Osteocyte (in vitro differentiated cells): ENCODE results near the gene ATP8A2. TPM values are rescaled to one million over a fixed set of nuclear protein-coding genes. Genes with fewer than 3 reads are reported as not detected.

Experiments
- DNase-seq: peaks from one replicate; pipeline ENCODE4 v3.0.0; 2021; ENCODE audit warnings: mixed read lengths; ENCODE audit not compliant: unreplicated experiment; ENCODE audit errors: extremely low spot score
- H3K27ac Mint-ChIP-seq: one replicate; pipeline ENCODE4 v1.8.0; 2021; ENCODE audit warnings: mild to moderate bottlenecking, mixed read lengths; ENCODE audit not compliant: unreplicated experiment
- H3K27me3 Mint-ChIP-seq: one replicate; pipeline ENCODE4 v1.8.0; 2021; ENCODE audit warnings: mixed read lengths; ENCODE audit not compliant: unreplicated experiment
- H3K36me3 Mint-ChIP-seq: one replicate; pipeline ENCODE4 v1.8.0; 2021; ENCODE audit warnings: mixed read lengths; ENCODE audit not compliant: unreplicated experiment
- H3K4me1 Mint-ChIP-seq: one replicate; pipeline ENCODE4 v1.8.0; 2021; ENCODE audit warnings: mixed read lengths; ENCODE audit not compliant: unreplicated experiment
- H3K4me3 Mint-ChIP-seq: one replicate; pipeline ENCODE4 v1.8.0; 2021; ENCODE audit warnings: mild to moderate bottlenecking, moderate library complexity, mixed read lengths; ENCODE audit not compliant: unreplicated experiment
- H3K9me3 Mint-ChIP-seq: one replicate; pipeline ENCODE4 v1.8.0; 2021; ENCODE audit warnings: mixed read lengths; ENCODE audit not compliant: unreplicated experiment
- CTCF ChIP-seq: fragments of 200-600 bp; sonication (generic); IDR thresholded peaks from 2 replicates; pipeline ENCODE4 v1.5.0; 2021; ENCODE audit warnings: antibody characterized with exemption, mild to moderate bottlenecking, moderate library complexity
- total RNA-seq: library from RNA; stranded (reverse); gene quantifications from 2 replicates; pipeline ENCODE4 v1.2.1, GENCODE V29; 2021

The ATP8A2 gene
- total RNA-seq, 1 donor from 2014 or later: 1.1 TPM

DNA sequence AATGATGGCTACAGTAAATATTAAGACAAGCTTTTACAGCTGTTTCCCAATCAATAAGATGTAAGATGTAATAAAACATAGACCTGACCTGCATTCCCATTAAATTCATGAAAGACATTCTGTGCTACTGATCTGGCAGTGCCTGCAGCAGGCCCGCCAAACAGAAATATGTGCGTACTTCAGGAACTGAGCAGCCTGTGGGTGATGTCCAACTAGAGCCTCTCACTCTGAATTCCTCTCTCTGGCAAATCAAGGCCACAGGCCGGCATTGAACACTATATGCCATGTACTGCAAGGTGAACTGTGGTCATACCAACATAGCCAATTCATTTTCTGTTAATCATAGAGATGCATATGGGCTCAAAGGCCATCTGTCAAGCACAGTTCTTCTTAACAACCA lies 662.2 kb downstream of the ATP8A2 start:
- peaks cover 8% of the 10 kb centered on the region for H3K9me3 Mint-ChIP-seq
- no peak overlapping the region for H3K4me3 Mint-ChIP-seq
- TF ChIP-seq CTCF: no peak

GRCh38 chr13:26036383-26036782 lies 664.6 kb downstream of the ATP8A2 start:
- DNase-seq: no peak
- no peak overlapping the region for H3K27ac Mint-ChIP-seq
- H3K4me3 Mint-ChIP-seq: no peak overlapping the region
- H3K27me3 Mint-ChIP-seq: no peaks in the 10 kb centered on the region
- H3K4me1 Mint-ChIP-seq: peaks cover 15% of the 10 kb centered on the region
- H3K36me3 Mint-ChIP-seq: no peaks in the 10 kb centered on the region
- TF ChIP-seq CTCF: no peak
- H3K9me3 Mint-ChIP-seq: peaks cover 4% of the 10 kb centered on the region

More for the DNA sequence above, 662.2 kb downstream of the ATP8A2 start:
- Mint-ChIP-seq H3K4me1 (peaks cover 11% of the 10 kb centered on the region), H3K27me3 (no peaks in the 10 kb centered on the region), H3K36me3 (no peaks in the 10 kb centered on the region), H3K27ac (no peak overlapping the region)
- DNase-seq: peak; percentile 32

- H3K36me3 Mint-ChIP-seq: peaks cover 3% of the 10 kb centered on the region
- peaks cover 25% of the 10 kb centered on the region for H3K4me1 Mint-ChIP-seq
- H3K27me3 Mint-ChIP-seq: no peaks in the 10 kb centered on the region
- no peak overlapping the region for H3K4me3 Mint-ChIP-seq
- peak; percentile 82 for DNase-seq
- peak; percentile 57 for TF ChIP-seq CTCF
- H3K27ac Mint-ChIP-seq: peak overlapping the region; percentile 24
- no peaks in the 10 kb centered on the region for H3K9me3 Mint-ChIP-seq
These were observed 665.5 kb downstream of the ATP8A2 start for GRCh38 chr13:26037302-26037701.

GRCh38 chr13:26038931-26039475 lies 667.2 kb downstream of the ATP8A2 start:
- TF ChIP-seq CTCF: no peak

GRCh38 chr13:26041444-26041843 lies 669.7 kb downstream of the ATP8A2 start:
- Mint-ChIP-seq H3K4me3 (no peak overlapping the region), H3K9me3 (no peaks in the 10 kb centered on the region), H3K36me3 (peaks cover 26% of the 10 kb centered on the region), H3K27me3 (no peaks in the 10 kb centered on the region), H3K4me1 (peaks cover 38% of the 10 kb centered on the region), H3K27ac (peak overlapping the region; percentile 69)
- TF ChIP-seq CTCF: no peak
- DNase-seq: peak; percentile 57

More at GRCh38 chr13:26038931-26039475, 667.2 kb downstream of the ATP8A2 start:
- DNase-seq: peak; percentile 15
- Mint-ChIP-seq H3K4me1 (peaks cover 30% of the 10 kb centered on the region), H3K4me3 (no peak overlapping the region), H3K27me3 (no peaks in the 10 kb centered on the region), H3K9me3 (no peaks in the 10 kb centered on the region), H3K27ac (no peak overlapping the region), H3K36me3 (peaks cover 10% of the 10 kb centered on the region)
